MM.1S (cell line): ENCODE measurements around the gene PRKAG3.

Experiments used
- CTCF ChIP-seq: fragments of 300-600 bp; sonication (generic); IDR thresholded peaks from 2 replicates; pipeline ENCODE4 v1.5.1; 2016; ENCODE audit warnings: antibody characterized with exemption, low read length, mixed read lengths
- EZH2 ChIP-seq: fragments of 300-600 bp; sonication (generic); optimal IDR thresholded peaks from 2 replicates; pipeline ENCODE3; 2017; ENCODE audit warnings: low read depth, mild to moderate bottlenecking, antibody characterized with exemption, low read length, mixed read lengths

DNA sequence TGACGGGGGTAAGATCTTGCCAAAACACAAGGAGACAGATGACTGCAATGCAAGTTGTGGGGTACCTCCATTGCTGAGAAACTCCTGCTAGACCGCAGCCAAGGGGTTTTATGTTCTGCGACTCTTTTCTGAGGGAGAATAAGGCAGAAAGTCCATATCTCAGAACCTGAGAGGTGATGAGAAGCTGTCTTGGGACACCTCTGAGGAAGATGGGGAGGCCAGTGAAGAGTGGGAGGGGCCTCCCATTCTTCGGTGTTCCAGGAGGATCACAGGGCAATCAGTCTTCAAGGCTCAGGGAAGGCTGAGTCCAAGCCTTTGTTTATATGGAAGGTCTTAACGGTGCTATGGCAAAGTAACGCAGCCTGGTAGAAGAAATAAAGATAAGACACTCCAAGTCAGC is 31.6 kb downstream of the PRKAG3 start:
- TF ChIP-seq CTCF (no peak), EZH2 (no peak)
